Left lung (tissue), 10 donors: ENCODE results near the gene DNAI4. TPM values are rescaled to one million over a fixed set of nuclear protein-coding genes. Genes with fewer than 3 reads are reported as not detected.

ENCODE experiments used
- ATAC-seq: fragments of 200-7000 bp; cut with Tn5 transposase; one replicate; pipeline ENCODE4 v1.9.1; 2020; ENCODE audit warnings: moderate library complexity
- DNase-seq, 4 donors: peaks; one replicate each; pipeline ENCODE4 v3.0.0-alpha.2; 2013 to 2020
- H3K27ac ChIP-seq, 2 donors: fragments of 200-600 bp; sonication (generic) in 1 of 2; one replicate each; pipeline versions ENCODE4 v1.5.0 to v1.8.0; 2020 to 2021
- H3K27me3 ChIP-seq, 2 donors: fragments of 200-600 bp; sonication (generic) in 1 of 2; one replicate each; pipeline versions ENCODE4 v1.5.0 to v1.8.0; 2020 to 2021
- H3K36me3 ChIP-seq, 2 donors: fragments of 200-600 bp; sonication (generic) in 1 of 2; one replicate each; pipeline versions ENCODE4 v1.5.0 to v1.8.0; 2020 to 2021
- H3K4me1 ChIP-seq, 2 donors: fragments of 200-600 bp; one replicate each; pipeline ENCODE4 v1.8.0; 2021
- H3K4me3 ChIP-seq, 2 donors: fragments of 200-600 bp; sonication (generic) in 1 of 2; one replicate each; pipeline versions ENCODE4 v1.5.0 to v1.8.0; 2020 to 2021; ENCODE audit warnings: mild to moderate bottlenecking in 1 of 2
- H3K9me3 ChIP-seq, 2 donors: fragments of 200-600 bp; sonication (generic) in 1 of 2; one replicate each; pipeline versions ENCODE4 v1.5.0 to v1.8.0; 2020 to 2021
- intact Hi-C, 2 donors: fragments of 100-400 bp; cut with DNase I; formaldehyde crosslinking; loops; one replicate each; pipeline versions ENCODE4 v1.11.2 to v1.14.2; 2022
- polyA plus RNA-seq, 6 donors: library from polyadenylated mRNA; unstranded; fragments of 120-200 nt; gene quantifications; one replicate each; pipeline ENCODE4 v1.2.1, GENCODE V29; 2013; ENCODE audit not compliant: insufficient read length in 6 of 6
- total RNA-seq, 2 donors: library from RNA; stranded (reverse); fragmentation: NEBNext Ultra II Directional; extraction: Animal tissue kit (Norgen Biotek cat#: 25700); gene quantifications; one replicate each; pipeline ENCODE4 v1.2.1, GENCODE V29; 2021
- TF ChIP-seq, protein P1 (sequence below), 2 donors: fragments of 200-600 bp; sonication (generic) in 1 of 2; IDR thresholded peaks; one replicate each; pipeline versions ENCODE4 v1.5.0 to v1.8.0; 2021; ENCODE audit warnings: antibody characterized with exemption in 2 of 2
- donor health status: DM: no; HTN: yes; CAD: no.
- donor health status: DM: no; HTN: no; CAD: no.

Gene DNAI4
- total and polyA plus RNA-seq, 8 donors = 6.5 to 13.9 (median 11.8) TPM

DNA sequence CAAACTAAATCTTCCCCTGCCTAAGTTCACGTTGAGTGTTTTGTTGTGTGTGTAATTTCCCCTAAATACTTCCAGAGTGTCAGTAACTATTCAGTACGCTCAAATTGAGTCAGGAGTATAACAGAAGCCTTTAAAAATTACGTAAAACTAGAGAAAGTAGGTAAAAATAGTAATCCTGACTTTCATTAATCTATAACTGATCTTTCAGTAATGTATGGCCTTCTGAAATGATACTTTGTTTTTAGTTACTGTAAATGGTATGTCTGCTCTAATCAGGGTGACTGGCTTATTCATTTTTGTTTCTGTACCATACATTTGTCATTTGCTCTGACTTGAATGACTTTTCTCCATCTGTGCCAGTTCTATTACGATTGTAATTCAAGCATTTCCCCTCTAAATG is 29.6 kb upstream of the DNAI4 start:
- Histone ChIP-seq H3K27ac (no peak overlapping the region), H3K4me3 (no peak overlapping the region), H3K27me3 (no peaks in the 10 kb centered on the region), H3K9me3 (no peaks in the 10 kb centered on the region), H3K36me3 (peaks cover 0 to 71% of the 10 kb centered on the region in 2 donors), H3K4me1 (no peaks in the 10 kb centered on the region)
- DNase-seq = no peak
- ATAC-seq = no peak
- TF ChIP-seq, protein P1, sequence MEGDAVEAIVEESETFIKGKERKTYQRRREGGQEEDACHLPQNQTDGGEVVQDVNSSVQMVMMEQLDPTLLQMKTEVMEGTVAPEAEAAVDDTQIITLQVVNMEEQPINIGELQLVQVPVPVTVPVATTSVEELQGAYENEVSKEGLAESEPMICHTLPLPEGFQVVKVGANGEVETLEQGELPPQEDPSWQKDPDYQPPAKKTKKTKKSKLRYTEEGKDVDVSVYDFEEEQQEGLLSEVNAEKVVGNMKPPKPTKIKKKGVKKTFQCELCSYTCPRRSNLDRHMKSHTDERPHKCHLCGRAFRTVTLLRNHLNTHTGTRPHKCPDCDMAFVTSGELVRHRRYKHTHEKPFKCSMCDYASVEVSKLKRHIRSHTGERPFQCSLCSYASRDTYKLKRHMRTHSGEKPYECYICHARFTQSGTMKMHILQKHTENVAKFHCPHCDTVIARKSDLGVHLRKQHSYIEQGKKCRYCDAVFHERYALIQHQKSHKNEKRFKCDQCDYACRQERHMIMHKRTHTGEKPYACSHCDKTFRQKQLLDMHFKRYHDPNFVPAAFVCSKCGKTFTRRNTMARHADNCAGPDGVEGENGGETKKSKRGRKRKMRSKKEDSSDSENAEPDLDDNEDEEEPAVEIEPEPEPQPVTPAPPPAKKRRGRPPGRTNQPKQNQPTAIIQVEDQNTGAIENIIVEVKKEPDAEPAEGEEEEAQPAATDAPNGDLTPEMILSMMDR (IDR thresholded peaks at IDR 0.05) = no peak
- intact Hi-C loops = no loop called here

DNA sequence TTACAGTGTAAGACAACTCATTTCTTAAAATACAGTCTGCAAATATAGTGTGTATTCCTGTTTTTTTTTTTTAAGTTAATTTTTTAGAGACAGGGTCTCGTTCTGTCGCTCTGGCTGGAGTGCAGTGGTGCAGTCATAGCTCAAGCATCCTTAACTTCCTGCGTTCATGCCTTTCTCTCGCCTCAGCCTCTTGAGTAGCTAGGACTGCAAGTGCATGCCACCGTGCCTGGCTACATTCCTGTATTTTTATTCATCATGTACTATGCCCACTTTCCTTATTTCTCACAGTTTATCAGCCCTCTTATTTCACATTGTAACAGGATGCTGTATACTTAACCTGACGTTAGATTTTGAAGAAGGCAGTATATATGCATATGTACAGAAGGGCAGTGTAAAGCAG is 26.9 kb upstream of the DNAI4 start:
- no peak for ATAC-seq
- H3K27ac ChIP-seq = no peak overlapping the region
- H3K27me3 ChIP-seq = no peaks in the 10 kb centered on the region
- no peak overlapping the region for H3K4me3 ChIP-seq
- H3K9me3 ChIP-seq = no peaks in the 10 kb centered on the region
- no peak for DNase-seq
- intact Hi-C loops = no loop called here
- TF ChIP-seq, protein P1 (IDR thresholded peaks at IDR 0.05) = no peak
- H3K4me1 ChIP-seq = peaks cover 0 to 24% of the 10 kb centered on the region in 2 donors
- peaks cover 0 to 84% of the 10 kb centered on the region in 2 donors for H3K36me3 ChIP-seq

DNA sequence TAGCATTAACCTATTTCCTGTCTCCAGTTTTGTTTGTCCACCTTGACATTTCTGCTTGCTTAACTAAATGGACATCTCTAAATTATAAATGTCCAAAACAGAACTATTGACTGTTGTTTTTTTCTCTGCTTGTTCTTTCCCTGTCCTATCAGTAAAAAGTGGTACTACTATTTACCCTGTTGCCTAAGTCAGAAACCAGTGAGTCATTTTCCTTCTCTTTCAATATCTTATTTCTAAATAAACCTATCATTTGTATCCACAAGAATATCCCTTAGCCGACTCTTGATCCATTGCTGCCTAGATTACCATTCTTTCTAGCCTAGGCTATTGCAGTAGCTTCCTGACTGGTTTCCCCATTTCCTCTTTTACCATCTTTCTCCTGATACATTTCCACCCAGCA is 22.6 kb upstream of the DNAI4 start:
- Histone ChIP-seq H3K4me3 (no peak overlapping the region), H3K36me3 (peaks cover 0 to 82% of the 10 kb centered on the region in 2 donors), H3K4me1 (peaks cover 5 to 63% of the 10 kb centered on the region in 2 donors), H3K27me3 (no peaks in the 10 kb centered on the region), H3K9me3 (no peaks in the 10 kb centered on the region), H3K27ac (peak overlapping the region in 1 of 2 donors; percentile 58)
- ATAC-seq = no peak
- TF ChIP-seq, protein P1 (IDR thresholded peaks at IDR 0.05) = no peak
- intact Hi-C loops = no loop called here
- no peak for DNase-seq

DNA sequence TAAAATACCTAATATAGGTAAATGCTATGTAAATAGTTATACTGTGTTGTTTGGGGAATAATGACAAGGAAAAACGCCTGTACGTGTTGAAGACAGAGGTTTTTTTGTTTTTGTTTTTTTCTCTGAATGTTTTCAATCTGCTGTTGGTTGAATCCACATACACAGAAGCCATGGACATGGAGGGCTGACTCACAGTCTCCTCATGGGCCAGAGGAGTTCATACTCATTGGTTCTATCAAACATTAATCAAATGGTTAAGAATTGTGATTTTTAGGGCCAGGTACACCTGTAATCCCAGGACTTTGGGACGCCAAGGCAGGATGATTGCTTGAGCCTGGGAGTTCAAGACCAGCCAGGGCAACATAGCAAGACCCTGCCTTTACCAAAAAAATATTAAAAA is 20.7 kb upstream of the DNAI4 start:
- ATAC-seq (no peak), DNase-seq (no peak)
- Histone ChIP-seq H3K4me1 (peaks cover 5 to 72% of the 10 kb centered on the region in 2 donors), H3K27me3 (no peaks in the 10 kb centered on the region), H3K27ac (no peak overlapping the region), H3K36me3 (peaks cover 0 to 68% of the 10 kb centered on the region in 2 donors), H3K4me3 (no peak overlapping the region), H3K9me3 (no peaks in the 10 kb centered on the region)
- TF ChIP-seq, protein P1 (IDR thresholded peaks at IDR 0.05) = no peak
- intact Hi-C loops = no loop called here

DNA sequence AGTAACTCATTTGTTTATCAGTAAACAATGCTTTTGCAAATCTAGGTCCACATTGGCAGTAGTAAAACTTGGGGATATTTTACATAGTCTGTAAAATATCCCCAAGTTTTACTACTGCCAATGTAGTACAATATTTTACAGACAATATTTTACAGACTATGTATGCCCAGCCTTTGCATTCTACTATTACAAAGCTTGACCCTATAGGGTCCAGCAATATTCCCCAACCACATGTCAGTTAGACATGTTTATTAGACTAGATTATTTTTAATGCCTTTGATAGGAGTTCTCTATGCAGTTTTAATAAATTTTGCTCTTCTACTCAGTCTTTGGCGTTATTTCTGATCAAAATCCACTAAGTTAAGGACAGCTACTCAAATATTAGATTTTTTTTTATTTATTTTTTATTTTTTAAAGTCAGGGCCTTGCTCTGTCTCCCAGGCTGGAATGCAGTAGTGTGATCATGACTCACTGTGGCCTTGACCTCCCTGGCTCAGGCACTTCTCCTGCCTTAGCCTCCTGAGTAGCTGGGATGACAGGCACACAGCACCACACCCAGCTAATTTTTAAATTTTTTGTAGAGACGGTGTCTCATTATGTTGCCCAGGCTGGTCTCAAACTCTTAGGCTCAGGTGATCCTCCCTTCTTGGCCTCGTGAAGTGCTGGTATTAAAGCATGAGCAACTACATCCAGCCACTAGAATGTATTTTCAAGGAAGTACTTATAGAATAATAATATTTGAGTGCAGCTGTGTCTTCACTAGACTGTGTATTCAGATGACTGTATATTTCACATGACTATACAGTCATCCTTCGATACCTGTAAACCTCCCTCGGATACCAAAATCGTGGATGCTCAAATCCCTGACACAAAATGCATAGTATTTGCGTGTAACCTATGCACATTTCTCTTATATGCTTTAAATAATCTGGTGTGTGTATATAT is 19.9 kb upstream of the DNAI4 start:
- Histone ChIP-seq H3K27ac (peak overlapping the region; percentile 55 to 71), H3K4me1 (peaks cover 5 to 78% of the 10 kb centered on the region in 2 donors)

More for the DNA sequence above, 19.9 kb upstream of the DNAI4 start:
- TF ChIP-seq, protein P1 (IDR thresholded peaks at IDR 0.05) = no peak
- Histone ChIP-seq H3K9me3 (no peaks in the 10 kb centered on the region), H3K4me3 (no peak overlapping the region), H3K27me3 (no peaks in the 10 kb centered on the region), H3K36me3 (peaks cover 0 to 61% of the 10 kb centered on the region in 2 donors)
- DNase-seq (peak in 1 of 4 donors; percentile 50), ATAC-seq (peak; percentile 92)
- intact Hi-C loops = no loop called here
